A549 (cell line): Measurements from ENCODE around the gene AAR2. TPM values are rescaled to one million over a fixed set of nuclear protein-coding genes. Genes with fewer than 3 reads are reported as not detected.
A peak's percentile ranks its signal among the peaks of the same experiment; 100 is the strongest.

Source experiments
- ATAC-seq, 2 experiments: fragments of 200-7000 bp in 1 of 2; fragments of >200 bp in 1 of 2; cut with Nextera tagmentation in 1 of 2; cut with Tn5 transposase in 1 of 2; 3 replicates each; pipeline versions ENCODE4 v1.8.0 to v1.9.1; 2018 to 2020; ENCODE audit warnings: mild to moderate bottlenecking in 1 of 2, moderate library complexity in 1 of 2
- CTCF ChIA-PET: fragments of 300-600 bp; sonication (Branson Sonifier 250); formaldehyde crosslinking; extraction: SDS; loops from one replicate; lab custom pipeline; 2021; ENCODE audit warnings: antibody characterized with exemption, inconsistent platforms; lab: Yijun Ruan, JAX
- POLR2A ChIA-PET: fragments of 350-600 bp; formaldehyde crosslinking; extraction: SDS; loops from one replicate; lab custom pipeline; 2021; ENCODE audit warnings: antibody characterized with exemption, inconsistent platforms; lab: Yijun Ruan, JAX
- DNase-seq, 2 experiments: peaks; one replicate each; pipeline versions ENCODE4 v3.0.0 to v3.0.0-alpha.2; 2011 to 2016; ENCODE audit warnings: low read depth in 1 of 2, low spot score in 1 of 2
- FAIRE-seq: peaks from 2 replicates; lab custom pipeline; 2011; peaks lifted over from hg19 to GRCh38; lab: Jason Lieb, UNC
- H3K27ac ChIP-seq, 2 experiments: fragments of >200 bp; sonication (Bioruptor Twin); formaldehyde crosslinking; 3 replicates each; pipeline ENCODE4 v1.5.1; 2016 to 2017
- H3K4me1 ChIP-seq: fragments of >200 bp; sonication (Bioruptor Twin); formaldehyde crosslinking; 3 replicates; pipeline ENCODE4 v1.6.1; 2016
- H3K4me2 ChIP-seq: fragments of >200 bp; sonication (Bioruptor Twin); formaldehyde crosslinking; 3 replicates; pipeline ENCODE4 v1.6.1; 2016
- H3K4me3 ChIP-seq: fragments of >200 bp; sonication (Bioruptor Twin); formaldehyde crosslinking; 3 replicates; pipeline ENCODE4 v1.5.1; 2016
- H3K9me3 ChIP-seq: fragments of >200 bp; sonication (Bioruptor Twin); formaldehyde crosslinking; 3 replicates; pipeline ENCODE4 v1.6.1; 2016
- CEBPB ChIP-seq, 2 experiments: fragments of >200 bp in 1 of 2; sonication (Bioruptor Twin) in 1 of 2; formaldehyde crosslinking in 1 of 2; IDR thresholded peaks; 2 replicates each; pipeline ENCODE4 v1.6.1; 2012 to 2016
- CHD4 ChIP-seq: fragments of 200-600 bp; sonication (generic); IDR thresholded peaks from 2 replicates; pipeline ENCODE4 v1.6.1; 2016; ENCODE audit warnings: antibody characterized with exemption, mild to moderate bottlenecking, borderline replicate concordance
- E2F6 ChIP-seq: IDR thresholded peaks from 2 replicates; pipeline ENCODE4 v1.6.1; 2012; ENCODE audit warnings: low read depth, borderline replicate concordance
- EHF ChIP-seq: fragments of 250-450 bp; sonication (Bioruptor Pico); IDR thresholded peaks from 2 replicates; pipeline ENCODE4 v1.5.0; 2020; ENCODE audit warnings: mild to moderate bottlenecking
- EP300 ChIP-seq, 2 experiments: fragments of >200 bp; sonication (Bioruptor Twin); formaldehyde crosslinking; IDR thresholded peaks; 2 replicates in 1 of 2; 3 replicates in 1 of 2; pipeline ENCODE4 v1.6.1; 2016 to 2017
- FOSB ChIP-seq: fragments of 250-450 bp; sonication (Bioruptor Pico); IDR thresholded peaks from 2 replicates; pipeline ENCODE4 v1.5.0; 2020; ENCODE audit warnings: mild to moderate bottlenecking, moderate library complexity
- FOXS1 ChIP-seq: fragments of 250-450 bp; sonication (Bioruptor Pico); IDR thresholded peaks from 2 replicates; pipeline ENCODE4 v1.5.0; 2020; ENCODE audit warnings: mild to moderate bottlenecking, moderate library complexity
- HES2 ChIP-seq: fragments of >200 bp; sonication (Bioruptor Twin); formaldehyde crosslinking; IDR thresholded peaks from 2 replicates; pipeline ENCODE4 v1.6.1; 2016
- HEYL ChIP-seq: fragments of 250-450 bp; sonication (Bioruptor Pico); IDR thresholded peaks from 2 replicates; pipeline ENCODE4 v1.8.0; 2021; ENCODE audit warnings: mild to moderate bottlenecking, moderate library complexity
- HMGXB4 ChIP-seq: fragments of 250-450 bp; sonication (Bioruptor Pico); IDR thresholded peaks from 2 replicates; pipeline ENCODE4 v1.5.0; 2021; ENCODE audit warnings: mild to moderate bottlenecking, moderate library complexity, borderline replicate concordance
- HOXB5 ChIP-seq: fragments of 250-450 bp; sonication (Bioruptor Pico); IDR thresholded peaks from 2 replicates; pipeline ENCODE4 v1.5.0; 2020; ENCODE audit warnings: mild to moderate bottlenecking, moderate library complexity
- MAFK ChIP-seq: fragments of 450-650 bp; IDR thresholded peaks from 2 replicates; pipeline ENCODE4 v1.6.1; 2014; ENCODE audit not compliant: partially characterized antibody
- PHF8 ChIP-seq: fragments of 200-600 bp; sonication (generic); IDR thresholded peaks from 2 replicates; pipeline ENCODE4 v1.6.1; 2016; ENCODE audit warnings: low read depth, mild to moderate bottlenecking, antibody characterized with exemption, moderate library complexity, borderline replicate concordance
- POLR2AphosphoS2 ChIP-seq: conservative IDR thresholded peaks from 2 replicates; pipeline ENCODE4 v1.6.1; 2012; ENCODE audit warnings: low read length, improper control_type of control experiment, inconsistent platforms
- RAD21 ChIP-seq, 2 experiments: fragments of >200 bp in 1 of 2; sonication (Bioruptor Twin) in 1 of 2; formaldehyde crosslinking in 1 of 2; IDR thresholded peaks in 1 of 2; conservative IDR thresholded peaks in 1 of 2; 2 replicates in 1 of 2; 3 replicates in 1 of 2; pipeline ENCODE4 v1.6.1; 2012 to 2018; ENCODE audit warnings: inconsistent platforms in 1 of 2
- RARB ChIP-seq: fragments of 250-450 bp; sonication (Bioruptor Pico); IDR thresholded peaks from 2 replicates; pipeline ENCODE4 v1.8.0; 2021; ENCODE audit warnings: mild to moderate bottlenecking, moderate library complexity
- RFX5 ChIP-seq: fragments of 450-650 bp; IDR thresholded peaks from 2 replicates; pipeline ENCODE4 v1.7.1; 2014; ENCODE audit warnings: antibody characterized with exemption, mild to moderate bottlenecking, moderate library complexity
- SREBF2 ChIP-seq: fragments of 450-650 bp; IDR thresholded peaks from 2 replicates; pipeline ENCODE4 v1.6.1; 2014; ENCODE audit warnings: mild to moderate bottlenecking, moderate library complexity
- ZC3H11A ChIP-seq: fragments of 450-650 bp; IDR thresholded peaks from 2 replicates; pipeline ENCODE4 v1.6.1; 2014; ENCODE audit warnings: antibody characterized with exemption, mild to moderate bottlenecking
- ZFP36 ChIP-seq: fragments of 450-650 bp; IDR thresholded peaks from 2 replicates; pipeline ENCODE4 v1.6.1; 2014; ENCODE audit warnings: borderline replicate concordance; ENCODE audit not compliant: partially characterized antibody
- ZSCAN20 ChIP-seq: fragments of 250-450 bp; sonication (Bioruptor Pico); IDR thresholded peaks from 2 replicates; pipeline ENCODE4 v1.8.0; 2022; ENCODE audit warnings: mild to moderate bottlenecking, moderate library complexity
- WGBS: methylation state at CpG from one replicate; pipeline ENCODE4 v1.1.6; 2017; ENCODE audit errors: missing lambda C conversion rate; 5-methylcytosine and 5-hydroxymethylcytosine counted together
- polyA plus RNA-seq, 4 experiments: library from polyadenylated mRNA; depleted of rRNA in 3 of 4; stranded (reverse); fragments of >200 nt; fragmentation: RNase III in 1 of 4; extraction: RNeasy Plus Mini Kit Qiagen cat#74134 plus additional on column Dnase treatment in 1 of 4; gene quantifications; 2 replicates in 3 of 4; 3 replicates in 1 of 4; pipeline ENCODE4 v1.2.3, GENCODE V29; 2011 to 2017
- TF ChIP-seq, protein P1 (sequence below): fragments of 450-650 bp; IDR thresholded peaks from 2 replicates; pipeline ENCODE4 v1.6.1; 2014; ENCODE audit warnings: antibody characterized with exemption

AAR2 gene
- polyA plus RNA-seq, 2 of the 4 experiments (the other 2 are of a cell fraction) = 26.8 to 29.2 TPM

- no peak overlapping the region for H3K4me2 ChIP-seq
- TF ChIP-seq ZSCAN20 (CRISPR knock-in tag) (no peak), RAD21 (conservative IDR thresholded peaks at IDR 0.05 in 1 of 2, IDR thresholded peaks at IDR 0.05 in 1 of 2) (no peak)
- TF ChIP-seq, protein P1, sequence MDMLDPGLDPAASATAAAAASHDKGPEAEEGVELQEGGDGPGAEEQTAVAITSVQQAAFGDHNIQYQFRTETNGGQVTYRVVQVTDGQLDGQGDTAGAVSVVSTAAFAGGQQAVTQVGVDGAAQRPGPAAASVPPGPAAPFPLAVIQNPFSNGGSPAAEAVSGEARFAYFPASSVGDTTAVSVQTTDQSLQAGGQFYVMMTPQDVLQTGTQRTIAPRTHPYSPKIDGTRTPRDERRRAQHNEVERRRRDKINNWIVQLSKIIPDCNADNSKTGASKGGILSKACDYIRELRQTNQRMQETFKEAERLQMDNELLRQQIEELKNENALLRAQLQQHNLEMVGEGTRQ = 0 out of 2 replicates have a peak, but pooled peaks have one; percentile 25
- ChIA-PET CTCF (interaction anchor here (2.5 to 4.5 kb wide), 2 partner anchors 9 to 175 kb away, joined by 10 to 20 read pairs; no protein-coding TSS in a partner anchor), POLR2A (interaction anchor here (0.6 kb wide), 1 partner anchor 12 kb away, joined by 5 read pairs; no protein-coding TSS in a partner anchor)
- DNase-seq = no peak
- no peak for FAIRE-seq
- WGBS = 81% methylated on average over 20 of the region's 20 CpGs
- ATAC-seq = no peak
- no peak overlapping the region for H3K27ac ChIP-seq
- no peaks in the 10 kb centered on the region for H3K9me3 ChIP-seq
- no peaks in the 10 kb centered on the region for H3K4me1 ChIP-seq
- no peak overlapping the region for H3K4me3 ChIP-seq
These were observed 28.4 kb downstream of the AAR2 start for GRCh38 chr20:36264426-36265246.

DNA sequence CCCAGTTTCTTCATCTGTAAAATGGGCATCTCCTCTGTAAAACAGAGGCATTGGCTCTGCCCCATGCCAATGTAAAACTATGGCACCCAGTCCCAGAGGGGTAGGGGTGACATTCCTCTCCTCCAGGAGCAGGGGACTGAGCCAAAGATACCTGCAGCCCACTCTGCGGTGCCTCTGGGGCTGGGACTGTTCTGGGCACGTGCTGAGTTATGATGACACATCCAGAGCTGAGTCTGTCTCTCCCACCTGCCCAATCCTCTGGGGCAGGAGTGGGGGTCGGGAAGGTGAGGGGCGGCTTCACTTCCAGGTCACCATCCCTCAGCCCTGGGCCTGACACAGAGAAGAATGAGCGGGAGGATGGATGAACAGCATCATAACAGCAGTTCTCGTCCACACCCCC is 29.9 kb downstream of the AAR2 start:
- CTCF ChIA-PET = interaction anchor here (4.5 kb wide), 1 partner anchor 173 kb away, joined by 20 read pairs; no protein-coding TSS in a partner anchor
- no peak overlapping the region for H3K27ac ChIP-seq
- H3K4me1 ChIP-seq = no peaks in the 10 kb centered on the region
- POLR2A ChIA-PET = no interaction called here
- TF ChIP-seq HEYL (CRISPR knock-in tag) (no peak), RARB (CRISPR knock-in tag) (no peak), ZFP36 (no peak), CHD4 (no peak), HES2 (no peak), FOSB (CRISPR knock-in tag) (no peak), SREBF2 (no peak), PHF8 (no peak), HOXB5 (CRISPR knock-in tag) (no peak), CEBPB (IDR thresholded peaks at IDR 0.05) (no peak), EP300 (IDR thresholded peaks at IDR 0.05) (no peak), ZC3H11A (no peak), ZSCAN20 (CRISPR knock-in tag) (no peak), FOXS1 (CRISPR knock-in tag) (no peak), EHF (CRISPR knock-in tag) (no peak)
- TF ChIP-seq, all 56 proteins: peak for 0
- H3K4me3 ChIP-seq = no peak overlapping the region
- H3K4me2 ChIP-seq = no peak overlapping the region
- no peak for DNase-seq
- no peaks in the 10 kb centered on the region for H3K9me3 ChIP-seq
- no peak for FAIRE-seq
- ATAC-seq = no peak
- 48% methylated on average over 5 of the region's 6 CpGs for WGBS

DNA sequence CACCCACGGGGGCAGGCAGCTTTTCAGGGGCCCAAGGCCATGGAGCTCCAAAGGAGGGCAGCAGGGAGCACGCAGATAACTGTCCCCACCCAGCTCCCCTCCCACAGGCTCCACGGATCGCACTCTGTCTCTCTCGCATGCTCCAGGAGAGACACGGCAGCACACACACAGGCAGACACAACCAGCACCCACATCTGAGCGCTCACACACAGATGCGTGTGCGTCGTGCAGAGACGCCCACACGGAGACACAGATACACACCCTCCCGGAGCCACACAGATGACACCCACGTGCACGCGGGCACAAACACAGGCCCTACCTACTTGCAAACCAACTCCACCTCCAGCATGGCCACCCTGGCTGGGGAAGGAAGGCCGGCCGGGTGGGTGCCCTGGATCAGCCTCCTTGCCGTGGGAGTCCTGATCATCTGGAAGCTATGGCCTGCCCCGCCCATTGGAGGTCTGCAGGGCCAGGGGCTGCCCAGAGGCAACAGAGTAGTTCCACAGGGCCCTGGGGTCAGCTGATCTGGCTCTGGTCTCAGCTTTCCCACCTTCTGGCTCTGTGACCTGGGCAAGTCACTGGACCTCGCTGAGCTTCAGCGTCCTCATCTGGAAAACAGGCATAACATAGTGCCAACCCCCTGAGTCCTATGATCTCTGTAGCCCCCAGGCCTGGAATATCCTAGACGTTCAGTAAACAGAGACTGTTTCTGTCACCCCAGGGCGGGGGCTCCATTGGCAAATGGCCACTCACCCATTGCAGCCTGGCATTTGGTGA is 31.5 kb downstream of the AAR2 start:
- FAIRE-seq = no peak
- Histone ChIP-seq H3K4me2 (no peak overlapping the region), H3K4me1 (no peaks in the 10 kb centered on the region), H3K9me3 (no peaks in the 10 kb centered on the region), H3K27ac (no peak overlapping the region), H3K4me3 (no peak overlapping the region)
- TF ChIP-seq POLR2AphosphoS2 = no peak
- TF ChIP-seq HMGXB4 (CRISPR knock-in tag) = no peak
- TF ChIP-seq RFX5 = no peak
- no peak for TF ChIP-seq E2F6
- no peak for TF ChIP-seq MAFK
- POLR2A ChIA-PET = no interaction called here
- no peak for ATAC-seq
- WGBS = 80% methylated on average over 20 of the region's 24 CpGs
- CTCF ChIA-PET = interaction anchor here (0.5 to 4.5 kb wide), 5 partner anchors 11 to 639 kb away, joined by 3 to 20 read pairs (median 3); no protein-coding TSS in a partner anchor
- DNase-seq = no peak
